ENCODE data around the gene SLC39A2.

SLC39A2 gene

DNA sequence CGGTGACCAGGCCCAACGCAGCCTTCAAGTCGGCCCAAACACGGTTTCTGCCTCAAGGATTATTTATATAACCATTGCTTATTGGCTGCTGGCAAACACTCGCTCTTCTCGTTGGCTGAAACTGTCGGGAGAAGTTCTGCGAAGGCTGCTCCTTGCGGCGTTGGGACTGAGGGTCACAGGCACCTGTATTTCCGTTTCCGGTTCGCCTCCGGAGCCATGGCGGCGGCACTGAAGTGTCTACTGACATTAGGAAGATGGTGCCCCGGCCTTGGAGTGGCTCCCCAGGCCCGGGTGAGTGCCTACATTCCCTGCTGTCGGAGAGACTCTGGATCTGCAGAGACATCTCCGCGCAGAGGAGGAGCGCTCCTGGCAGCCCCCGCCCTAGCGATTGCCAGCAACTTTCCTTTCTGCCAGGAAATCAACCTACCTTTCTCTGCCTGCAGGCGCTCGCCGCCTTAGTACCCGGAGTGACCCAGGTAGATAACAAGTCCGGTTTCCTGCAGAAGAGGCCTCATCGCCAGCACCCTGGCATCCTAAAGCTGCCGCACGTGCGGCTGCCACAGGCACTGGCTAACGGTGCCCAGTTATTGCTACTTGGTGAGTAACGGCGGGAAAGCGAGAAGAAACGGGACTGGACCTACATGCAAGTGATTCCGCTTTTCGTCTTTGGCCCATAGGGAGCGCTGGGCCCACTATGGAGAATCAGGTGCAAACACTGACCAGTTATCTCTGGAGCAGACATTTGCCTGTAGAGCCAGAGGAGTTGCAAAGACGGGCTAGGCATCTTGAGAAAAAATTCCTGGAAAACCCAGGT lies 9.1 kb upstream of the SLC39A2 start, which contains the start of gene METTL17 (continued):
- TF ChIP-seq ZNF76 (tag by site-specific recombination; IDR thresholded peaks at IDR 0.05; ENCODE audit: borderline replicate concordance, low read depth) (peak; percentile 74; the same call in 1 of the 2 replicates), ZNF202 (tag by site-specific recombination; IDR thresholded peaks at IDR 0.05; ENCODE audit: borderline replicate concordance) (no peak), ZNF214 (tag by site-specific recombination; IDR thresholded peaks at IDR 0.05; ENCODE audit: borderline replicate concordance) (no peak), ZFP41 (tag by site-specific recombination; IDR thresholded peaks at IDR 0.05; ENCODE audit: borderline replicate concordance) (no peak), ZNF146 (tag by site-specific recombination; IDR thresholded peaks at IDR 0.05) (no peak), ZNF658 (tag by site-specific recombination; IDR thresholded peaks at IDR 0.05) (no peak), ZNF155 (tag by site-specific recombination; IDR thresholded peaks at IDR 0.05) (no peak), ZNF571 (tag by site-specific recombination; IDR thresholded peaks at IDR 0.05) (no peak), ZBTB1 (tag by site-specific recombination; IDR thresholded peaks at IDR 0.05) (no peak), ZNF544 (tag by site-specific recombination; IDR thresholded peaks at IDR 0.05) (no peak), ZNF560 (tag by site-specific recombination; IDR thresholded peaks at IDR 0.05; ENCODE audit: borderline replicate concordance) (no peak), IKZF3 (tag by site-specific recombination; IDR thresholded peaks at IDR 0.05) (no peak), ZNF664 (tag by site-specific recombination; IDR thresholded peaks at IDR 0.05) (no peak)
- TF ChIP-seq, protein P1, sequence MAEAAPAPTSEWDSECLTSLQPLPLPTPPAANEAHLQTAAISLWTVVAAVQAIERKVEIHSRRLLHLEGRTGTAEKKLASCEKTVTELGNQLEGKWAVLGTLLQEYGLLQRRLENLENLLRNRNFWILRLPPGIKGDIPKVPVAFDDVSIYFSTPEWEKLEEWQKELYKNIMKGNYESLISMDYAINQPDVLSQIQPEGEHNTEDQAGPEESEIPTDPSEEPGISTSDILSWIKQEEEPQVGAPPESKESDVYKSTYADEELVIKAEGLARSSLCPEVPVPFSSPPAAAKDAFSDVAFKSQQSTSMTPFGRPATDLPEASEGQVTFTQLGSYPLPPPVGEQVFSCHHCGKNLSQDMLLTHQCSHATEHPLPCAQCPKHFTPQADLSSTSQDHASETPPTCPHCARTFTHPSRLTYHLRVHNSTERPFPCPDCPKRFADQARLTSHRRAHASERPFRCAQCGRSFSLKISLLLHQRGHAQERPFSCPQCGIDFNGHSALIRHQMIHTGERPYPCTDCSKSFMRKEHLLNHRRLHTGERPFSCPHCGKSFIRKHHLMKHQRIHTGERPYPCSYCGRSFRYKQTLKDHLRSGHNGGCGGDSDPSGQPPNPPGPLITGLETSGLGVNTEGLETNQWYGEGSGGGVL (tag by site-specific recombination; IDR thresholded peaks at IDR 0.05) = no peak
- TF ChIP-seq, protein P2, sequence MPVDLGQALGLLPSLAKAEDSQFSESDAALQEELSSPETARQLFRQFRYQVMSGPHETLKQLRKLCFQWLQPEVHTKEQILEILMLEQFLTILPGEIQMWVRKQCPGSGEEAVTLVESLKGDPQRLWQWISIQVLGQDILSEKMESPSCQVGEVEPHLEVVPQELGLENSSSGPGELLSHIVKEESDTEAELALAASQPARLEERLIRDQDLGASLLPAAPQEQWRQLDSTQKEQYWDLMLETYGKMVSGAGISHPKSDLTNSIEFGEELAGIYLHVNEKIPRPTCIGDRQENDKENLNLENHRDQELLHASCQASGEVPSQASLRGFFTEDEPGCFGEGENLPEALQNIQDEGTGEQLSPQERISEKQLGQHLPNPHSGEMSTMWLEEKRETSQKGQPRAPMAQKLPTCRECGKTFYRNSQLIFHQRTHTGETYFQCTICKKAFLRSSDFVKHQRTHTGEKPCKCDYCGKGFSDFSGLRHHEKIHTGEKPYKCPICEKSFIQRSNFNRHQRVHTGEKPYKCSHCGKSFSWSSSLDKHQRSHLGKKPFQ (tag by site-specific recombination; IDR thresholded peaks at IDR 0.05) = no peak
- TF ChIP-seq, protein P3, sequence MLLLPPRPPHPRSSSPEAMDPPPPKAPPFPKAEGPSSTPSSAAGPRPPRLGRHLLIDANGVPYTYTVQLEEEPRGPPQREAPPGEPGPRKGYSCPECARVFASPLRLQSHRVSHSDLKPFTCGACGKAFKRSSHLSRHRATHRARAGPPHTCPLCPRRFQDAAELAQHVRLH (tag by site-specific recombination; IDR thresholded peaks at IDR 0.05) = peak; percentile 77; the same call in 1 of the 2 replicates
- TF ChIP-seq, protein P4, sequence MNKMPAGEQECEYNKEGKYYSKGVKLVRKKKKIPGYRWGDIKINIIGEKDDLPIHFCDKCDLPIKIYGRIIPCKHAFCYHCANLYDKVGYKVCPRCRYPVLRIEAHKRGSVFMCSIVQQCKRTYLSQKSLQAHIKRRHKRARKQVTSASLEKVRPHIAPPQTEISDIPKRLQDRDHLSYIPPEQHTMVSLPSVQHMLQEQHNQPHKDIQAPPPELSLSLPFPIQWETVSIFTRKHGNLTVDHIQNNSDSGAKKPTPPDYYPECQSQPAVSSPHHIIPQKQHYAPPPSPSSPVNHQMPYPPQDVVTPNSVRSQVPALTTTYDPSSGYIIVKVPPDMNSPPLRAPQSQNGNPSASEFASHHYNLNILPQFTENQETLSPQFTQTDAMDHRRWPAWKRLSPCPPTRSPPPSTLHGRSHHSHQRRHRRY (tag by site-specific recombination; IDR thresholded peaks at IDR 0.05) = no peak
- TF ChIP-seq, protein P5, sequence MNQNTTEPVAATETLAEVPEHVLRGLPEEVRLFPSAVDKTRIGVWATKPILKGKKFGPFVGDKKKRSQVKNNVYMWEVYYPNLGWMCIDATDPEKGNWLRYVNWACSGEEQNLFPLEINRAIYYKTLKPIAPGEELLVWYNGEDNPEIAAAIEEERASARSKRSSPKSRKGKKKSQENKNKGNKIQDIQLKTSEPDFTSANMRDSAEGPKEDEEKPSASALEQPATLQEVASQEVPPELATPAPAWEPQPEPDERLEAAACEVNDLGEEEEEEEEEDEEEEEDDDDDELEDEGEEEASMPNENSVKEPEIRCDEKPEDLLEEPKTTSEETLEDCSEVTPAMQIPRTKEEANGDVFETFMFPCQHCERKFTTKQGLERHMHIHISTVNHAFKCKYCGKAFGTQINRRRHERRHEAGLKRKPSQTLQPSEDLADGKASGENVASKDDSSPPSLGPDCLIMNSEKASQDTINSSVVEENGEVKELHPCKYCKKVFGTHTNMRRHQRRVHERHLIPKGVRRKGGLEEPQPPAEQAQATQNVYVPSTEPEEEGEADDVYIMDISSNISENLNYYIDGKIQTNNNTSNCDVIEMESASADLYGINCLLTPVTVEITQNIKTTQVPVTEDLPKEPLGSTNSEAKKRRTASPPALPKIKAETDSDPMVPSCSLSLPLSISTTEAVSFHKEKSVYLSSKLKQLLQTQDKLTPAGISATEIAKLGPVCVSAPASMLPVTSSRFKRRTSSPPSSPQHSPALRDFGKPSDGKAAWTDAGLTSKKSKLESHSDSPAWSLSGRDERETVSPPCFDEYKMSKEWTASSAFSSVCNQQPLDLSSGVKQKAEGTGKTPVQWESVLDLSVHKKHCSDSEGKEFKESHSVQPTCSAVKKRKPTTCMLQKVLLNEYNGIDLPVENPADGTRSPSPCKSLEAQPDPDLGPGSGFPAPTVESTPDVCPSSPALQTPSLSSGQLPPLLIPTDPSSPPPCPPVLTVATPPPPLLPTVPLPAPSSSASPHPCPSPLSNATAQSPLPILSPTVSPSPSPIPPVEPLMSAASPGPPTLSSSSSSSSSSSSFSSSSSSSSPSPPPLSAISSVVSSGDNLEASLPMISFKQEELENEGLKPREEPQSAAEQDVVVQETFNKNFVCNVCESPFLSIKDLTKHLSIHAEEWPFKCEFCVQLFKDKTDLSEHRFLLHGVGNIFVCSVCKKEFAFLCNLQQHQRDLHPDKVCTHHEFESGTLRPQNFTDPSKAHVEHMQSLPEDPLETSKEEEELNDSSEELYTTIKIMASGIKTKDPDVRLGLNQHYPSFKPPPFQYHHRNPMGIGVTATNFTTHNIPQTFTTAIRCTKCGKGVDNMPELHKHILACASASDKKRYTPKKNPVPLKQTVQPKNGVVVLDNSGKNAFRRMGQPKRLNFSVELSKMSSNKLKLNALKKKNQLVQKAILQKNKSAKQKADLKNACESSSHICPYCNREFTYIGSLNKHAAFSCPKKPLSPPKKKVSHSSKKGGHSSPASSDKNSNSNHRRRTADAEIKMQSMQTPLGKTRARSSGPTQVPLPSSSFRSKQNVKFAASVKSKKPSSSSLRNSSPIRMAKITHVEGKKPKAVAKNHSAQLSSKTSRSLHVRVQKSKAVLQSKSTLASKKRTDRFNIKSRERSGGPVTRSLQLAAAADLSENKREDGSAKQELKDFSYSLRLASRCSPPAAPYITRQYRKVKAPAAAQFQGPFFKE (tag by site-specific recombination; IDR thresholded peaks at IDR 0.05; ENCODE audit: borderline replicate concordance) = no peak
- TF ChIP-seq, protein P6, sequence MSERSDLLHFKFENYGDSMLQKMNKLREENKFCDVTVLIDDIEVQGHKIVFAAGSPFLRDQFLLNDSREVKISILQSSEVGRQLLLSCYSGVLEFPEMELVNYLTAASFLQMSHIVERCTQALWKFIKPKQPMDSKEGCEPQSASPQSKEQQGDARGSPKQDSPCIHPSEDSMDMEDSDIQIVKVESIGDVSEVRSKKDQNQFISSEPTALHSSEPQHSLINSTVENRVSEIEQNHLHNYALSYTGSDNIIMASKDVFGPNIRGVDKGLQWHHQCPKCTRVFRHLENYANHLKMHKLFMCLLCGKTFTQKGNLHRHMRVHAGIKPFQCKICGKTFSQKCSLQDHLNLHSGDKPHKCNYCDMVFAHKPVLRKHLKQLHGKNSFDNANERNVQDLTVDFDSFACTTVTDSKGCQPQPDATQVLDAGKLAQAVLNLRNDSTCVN (tag by site-specific recombination; optimal IDR thresholded peaks at IDR 0.05) = peak; percentile 24
- TF ChIP-seq, protein P7, sequence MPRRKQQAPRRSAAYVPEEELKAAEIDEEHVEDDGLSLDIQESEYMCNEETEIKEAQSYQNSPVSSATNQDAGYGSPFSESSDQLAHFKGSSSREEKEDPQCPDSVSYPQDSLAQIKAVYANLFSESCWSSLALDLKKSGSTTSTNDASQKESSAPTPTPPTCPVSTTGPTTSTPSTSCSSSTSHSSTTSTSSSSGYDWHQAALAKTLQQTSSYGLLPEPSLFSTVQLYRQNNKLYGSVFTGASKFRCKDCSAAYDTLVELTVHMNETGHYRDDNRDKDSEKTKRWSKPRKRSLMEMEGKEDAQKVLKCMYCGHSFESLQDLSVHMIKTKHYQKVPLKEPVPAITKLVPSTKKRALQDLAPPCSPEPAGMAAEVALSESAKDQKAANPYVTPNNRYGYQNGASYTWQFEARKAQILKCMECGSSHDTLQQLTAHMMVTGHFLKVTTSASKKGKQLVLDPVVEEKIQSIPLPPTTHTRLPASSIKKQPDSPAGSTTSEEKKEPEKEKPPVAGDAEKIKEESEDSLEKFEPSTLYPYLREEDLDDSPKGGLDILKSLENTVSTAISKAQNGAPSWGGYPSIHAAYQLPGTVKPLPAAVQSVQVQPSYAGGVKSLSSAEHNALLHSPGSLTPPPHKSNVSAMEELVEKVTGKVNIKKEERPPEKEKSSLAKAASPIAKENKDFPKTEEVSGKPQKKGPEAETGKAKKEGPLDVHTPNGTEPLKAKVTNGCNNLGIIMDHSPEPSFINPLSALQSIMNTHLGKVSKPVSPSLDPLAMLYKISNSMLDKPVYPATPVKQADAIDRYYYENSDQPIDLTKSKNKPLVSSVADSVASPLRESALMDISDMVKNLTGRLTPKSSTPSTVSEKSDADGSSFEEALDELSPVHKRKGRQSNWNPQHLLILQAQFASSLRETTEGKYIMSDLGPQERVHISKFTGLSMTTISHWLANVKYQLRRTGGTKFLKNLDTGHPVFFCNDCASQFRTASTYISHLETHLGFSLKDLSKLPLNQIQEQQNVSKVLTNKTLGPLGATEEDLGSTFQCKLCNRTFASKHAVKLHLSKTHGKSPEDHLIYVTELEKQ (tag by site-specific recombination; IDR thresholded peaks at IDR 0.05; ENCODE audit: borderline replicate concordance) = no peak
- TF ChIP-seq, protein P8, sequence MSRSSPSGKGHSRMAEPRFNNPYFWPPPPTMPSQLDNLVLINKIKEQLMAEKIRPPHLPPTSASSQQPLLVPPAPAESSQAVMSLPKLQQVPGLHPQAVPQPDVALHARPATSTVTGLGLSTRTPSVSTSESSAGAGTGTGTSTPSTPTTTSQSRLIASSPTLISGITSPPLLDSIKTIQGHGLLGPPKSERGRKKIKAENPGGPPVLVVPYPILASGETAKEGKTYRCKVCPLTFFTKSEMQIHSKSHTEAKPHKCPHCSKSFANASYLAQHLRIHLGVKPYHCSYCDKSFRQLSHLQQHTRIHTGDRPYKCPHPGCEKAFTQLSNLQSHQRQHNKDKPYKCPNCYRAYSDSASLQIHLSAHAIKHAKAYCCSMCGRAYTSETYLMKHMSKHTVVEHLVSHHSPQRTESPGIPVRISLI (tag by site-specific recombination; IDR thresholded peaks at IDR 0.05) = no peak
